IMR-90 (cell line): ENCODE data around the gene TIGD1. TPM values are rescaled to one million over a fixed set of nuclear protein-coding genes. Genes with fewer than 3 reads are reported as not detected.

Experiments used
- ATAC-seq: fragments of 200-7000 bp; cut with Tn5 transposase; 2 replicates; pipeline ENCODE4 v1.9.1; 2020; ENCODE audit warnings: low read depth, mild to moderate bottlenecking, moderate library complexity
- BruUV-seq: library from RNA; stranded (reverse); fragments of 400-500 nt; replicated peaks from 2 replicates; lab custom pipeline; 2021; lab: Mats Ljungman, UMichigan
- CTCF ChIA-PET: fragments of 300-600 bp; formaldehyde crosslinking; extraction: SDS; loops from one replicate; lab custom pipeline; 2021; ENCODE audit warnings: antibody characterized with exemption; lab: Yijun Ruan, JAX
- POLR2A ChIA-PET: fragments of 300-600 bp; sonication (Branson Sonifier 250); formaldehyde crosslinking; loops from one replicate; lab custom pipeline; 2022; ENCODE audit warnings: antibody characterized with exemption; ENCODE audit not compliant: unreplicated experiment; lab: Charles Lee
- DNase-seq: peaks from one replicate; pipeline ENCODE4 v3.0.0; 2013
- H2AFZ ChIP-seq: replicated peaks from 2 replicates; pipeline ENCODE3; 2013; ENCODE audit warnings: low read length, mild to moderate bottlenecking; ENCODE audit not compliant: poor library complexity
- H2AK5ac ChIP-seq: 2 replicates; pipeline ENCODE4 v1.6.1; 2013; ENCODE audit warnings: low read depth, low read length, inconsistent platforms
- H2AK9ac ChIP-seq: replicated peaks from 2 replicates; pipeline ENCODE3; 2013; ENCODE audit warnings: mild to moderate bottlenecking, low read depth, low read length, moderate library complexity; ENCODE audit not compliant: poor library complexity
- H2BK120ac ChIP-seq: 2 replicates; pipeline ENCODE4 v1.6.1; 2013; ENCODE audit warnings: low read depth, low read length, inconsistent platforms
- H2BK15ac ChIP-seq: 3 replicates; pipeline ENCODE4 v1.6.1; 2013; ENCODE audit warnings: low read depth, low read length, inconsistent platforms
- H2BK20ac ChIP-seq: 2 replicates; pipeline ENCODE4 v1.6.1; 2013; ENCODE audit warnings: low read depth, mild to moderate bottlenecking, inconsistent platforms, low read length, moderate library complexity
- H2BK5ac ChIP-seq: 2 replicates; pipeline ENCODE4 v1.6.1; 2013; ENCODE audit warnings: mild to moderate bottlenecking, low read depth, low read length, inconsistent platforms; ENCODE audit not compliant: poor library complexity, severe bottlenecking
- H3K14ac ChIP-seq: replicated peaks from 2 replicates; pipeline ENCODE4 v1.6.1; 2013; ENCODE audit warnings: low read depth, low read length, inconsistent platforms
- H3K18ac ChIP-seq: 2 replicates; pipeline ENCODE4 v1.6.1; 2013; ENCODE audit warnings: low read depth, low read length, control low read depth
- H3K23ac ChIP-seq: 2 replicates; pipeline ENCODE4 v1.6.1; 2013; ENCODE audit warnings: low read depth, low read length, inconsistent platforms
- H3K27ac ChIP-seq: 2 replicates; pipeline ENCODE4 v1.5.1; 2013; ENCODE audit warnings: mild to moderate bottlenecking, control low read depth, low read length; ENCODE audit not compliant: insufficient read depth
- H3K27me3 ChIP-seq: 2 replicates; pipeline ENCODE4 v1.6.1; 2013; ENCODE audit warnings: low read length; ENCODE audit not compliant: control insufficient read depth, insufficient read depth
- H3K36me3 ChIP-seq: 2 replicates; pipeline ENCODE4 v1.6.1; 2013; ENCODE audit warnings: low read length, mixed read lengths; ENCODE audit not compliant: control insufficient read depth, insufficient read depth
- H3K4ac ChIP-seq: 2 replicates; pipeline ENCODE4 v1.6.1; 2013; ENCODE audit warnings: low read depth, low read length, inconsistent platforms
- H3K4me1 ChIP-seq: 2 replicates; pipeline ENCODE4 v1.6.1; 2013; ENCODE audit warnings: low read length, mixed read lengths; ENCODE audit not compliant: control insufficient read depth, insufficient read depth
- H3K4me2 ChIP-seq: 2 replicates; pipeline ENCODE4 v1.6.1; 2013; ENCODE audit warnings: low read depth, mild to moderate bottlenecking, control low read depth, low read length, moderate library complexity
- H3K4me3 ChIP-seq: 2 replicates; pipeline ENCODE4 v1.5.1; 2013; ENCODE audit warnings: low read depth, mild to moderate bottlenecking, control low read depth, low read length, moderate library complexity; ENCODE audit not compliant: insufficient read depth
- H3K56ac ChIP-seq: 2 replicates; pipeline ENCODE4 v1.6.1; 2013; ENCODE audit warnings: low read length, inconsistent platforms; ENCODE audit not compliant: insufficient read depth; ENCODE audit errors: extremely low read depth
- H3K79me1 ChIP-seq, 2 experiments: 2 replicates each; pipeline ENCODE4 v1.6.1; 2013; ENCODE audit warnings: low read length in 2 of 2, inconsistent platforms in 1 of 2, low read depth in 1 of 2
- H3K9ac ChIP-seq: 2 replicates; pipeline ENCODE4 v1.6.1; 2013; ENCODE audit warnings: low read depth, low read length, control low read depth
- H3K9me1 ChIP-seq: 2 replicates; pipeline ENCODE4 v1.6.1; 2013; ENCODE audit warnings: low read length, inconsistent platforms; ENCODE audit not compliant: insufficient read depth
- H3K9me3 ChIP-seq: 2 replicates; pipeline ENCODE4 v1.6.1; 2013; ENCODE audit warnings: low read length; ENCODE audit not compliant: control insufficient read depth, insufficient read depth
- H4K20me1 ChIP-seq: 2 replicates; pipeline ENCODE4 v1.6.1; 2013; ENCODE audit warnings: low read length, inconsistent platforms; ENCODE audit not compliant: insufficient read depth
- H4K5ac ChIP-seq: 2 replicates; pipeline ENCODE4 v1.6.1; 2013; ENCODE audit warnings: mild to moderate bottlenecking, low read depth, low read length, control low read depth
- H4K8ac ChIP-seq, 2 experiments: 2 replicates each; pipeline ENCODE4 v1.6.1; 2013; ENCODE audit warnings: low read depth in 2 of 2, low read length in 2 of 2, control low read depth in 1 of 2, inconsistent platforms in 1 of 2
- H4K91ac ChIP-seq: 2 replicates; pipeline ENCODE4 v1.6.1; 2013; ENCODE audit warnings: low read depth, low read length, inconsistent platforms; ENCODE audit not compliant: insufficient read depth
- CHD1 ChIP-seq: IDR thresholded peaks from 2 replicates; pipeline ENCODE4 v1.6.1; 2012; ENCODE audit warnings: low read depth, low read length, improper control_type of control experiment
- WGBS, 2 experiments: methylation state at CpG; one replicate each; pipeline versions ENCODE4 v1.1.5 to v1.1.7; 2013; ENCODE audit warnings: missing lambda C conversion rate in 2 of 2; ENCODE audit not compliant: insufficient read length in 1 of 2; ENCODE audit errors: extremely low coverage in 2 of 2; 5-methylcytosine and 5-hydroxymethylcytosine counted together
- dilution Hi-C: fragments of 300-500 bp; cut with HindIII; formaldehyde crosslinking; loops from one replicate; pipeline ENCODE4 v1.14.3; 2018; ENCODE audit warnings: low sequenced_read_pairs; ENCODE audit not compliant: unreplicated experiment
- in situ Hi-C: fragments of 300-500 bp; cut with MboI; formaldehyde crosslinking; loops from 3 replicates; pipeline ENCODE4 v1.14.3; 2019; ENCODE audit warnings: low sequenced_read_pairs, inconsistent platforms, mixed read lengths
- intact Hi-C: fragments of 100-400 bp; cut with micrococcal nuclease; formaldehyde crosslinking; loops from 2 replicates; pipeline ENCODE4 v1.10.0; 2022
- polyA plus RNA-seq, 3 experiments: library from polyadenylated mRNA; depleted of rRNA; stranded (reverse); fragments of >200 nt; gene quantifications; 2 replicates each; pipeline ENCODE4 v1.2.3, GENCODE V29; 2012; ENCODE audit warnings: low replicate concordance in 1 of 3
- total RNA-seq: library from RNA; depleted of rRNA; stranded (reverse); fragments of >200 nt; gene quantifications from 2 replicates; pipeline ENCODE4 v1.2.3, GENCODE V29; 2012

TIGD1 gene
- total and polyA plus RNA-seq, 2 of the 4 experiments (the other 2 are of a cell fraction), result 2.7 to 2.9 TPM

- Histone ChIP-seq H3K27ac (no peak overlapping the region), H3K56ac (no peak overlapping the region), H3K4me1 (no peaks in the 10 kb centered on the region), H3K23ac (no peak overlapping the region), H3K9ac (no peak overlapping the region), H2BK5ac (no peak overlapping the region), H2AK5ac (no peak overlapping the region), H3K36me3 (no peaks in the 10 kb centered on the region), H2AK9ac (no peak overlapping the region), H2BK15ac (no peak overlapping the region), H3K9me3 (no peaks in the 10 kb centered on the region), H3K9me1 (no peaks in the 10 kb centered on the region), H2AFZ (no peak overlapping the region), H2BK120ac (no peak overlapping the region), H3K4me3 (no peak overlapping the region), H3K4me2 (no peak overlapping the region), H3K14ac (no peak overlapping the region), H3K4ac (no peak overlapping the region), H4K8ac (no peak overlapping the region), H3K79me1 (no peaks in the 10 kb centered on the region), H4K91ac (no peak overlapping the region), H3K18ac (no peak overlapping the region), H2BK20ac (no peak overlapping the region), H3K27me3 (peaks cover 70% of the 10 kb centered on the region), H4K20me1 (no peaks in the 10 kb centered on the region), H4K5ac (no peak overlapping the region)
- BruUV-seq, result no TSS peak
- TF ChIP-seq CHD1, result no peak
- in situ Hi-C loops, result no loop called here
- ATAC-seq (no peak), DNase-seq (no peak)
- WGBS, 2 experiments, result 0% methylated on average over 1 of the region's 10 CpGs; no CpG with 5 or more reads in 1 of the 2 experiments
- dilution Hi-C loops, result no loop called here
- CTCF ChIA-PET, result no interaction called here
- POLR2A ChIA-PET, result no interaction called here
- intact Hi-C loops, result loop anchor here (10.0 kb wide), 1 partner anchor 597 kb away; no protein-coding TSS in a partner anchor
These were observed 48.5 kb downstream of the TIGD1 start for GRCh38 chr2:232501794-232502390.
